SJCRH30 (cell line): ENCODE data around the gene RFPL2. TPM values are rescaled to one million over a fixed set of nuclear protein-coding genes. Genes with fewer than 3 reads are reported as not detected.

Experiments used
- DNase-seq, 2 experiments: peaks; one replicate each; pipeline ENCODE4 v3.0.0-alpha.2; 2015 to 2020
- H3K27ac ChIP-seq: fragments of 250-450 bp; sonication (Bioruptor Pico); 2 replicates; pipeline ENCODE4 v1.5.1; 2020; ENCODE audit warnings: mild to moderate bottlenecking, moderate library complexity
- H3K27me3 ChIP-seq: fragments of 250-450 bp; sonication (Bioruptor Pico); 2 replicates; pipeline ENCODE4 v1.5.1; 2020; ENCODE audit warnings: mild to moderate bottlenecking, moderate library complexity
- H3K36me3 ChIP-seq: fragments of 250-450 bp; sonication (Bioruptor Pico); 2 replicates; pipeline ENCODE4 v1.5.1; 2020; ENCODE audit warnings: mild to moderate bottlenecking, moderate library complexity
- H3K4me1 ChIP-seq: fragments of 250-450 bp; sonication (Bioruptor Pico); 2 replicates; pipeline ENCODE4 v1.5.1; 2020; ENCODE audit warnings: mild to moderate bottlenecking, moderate library complexity
- H3K4me3 ChIP-seq: fragments of 250-450 bp; sonication (Bioruptor Pico); 2 replicates; pipeline ENCODE4 v1.5.1; 2020; ENCODE audit warnings: mild to moderate bottlenecking, moderate library complexity
- H3K9me3 ChIP-seq: fragments of 250-450 bp; sonication (Bioruptor Pico); replicated peaks from 2 replicates; pipeline ENCODE4 v1.5.1; 2020; ENCODE audit warnings: mild to moderate bottlenecking, moderate library complexity
- total RNA-seq: library from RNA; depleted of rRNA; stranded (reverse); fragments of >200 nt; shearing (Covaris generic); gene quantifications from 2 replicates; pipeline ENCODE4 v1.2.3, GENCODE V29; 2014; rRNA removed

The RFPL2 gene
- total RNA-seq = not detected in 2 replicates

DNA sequence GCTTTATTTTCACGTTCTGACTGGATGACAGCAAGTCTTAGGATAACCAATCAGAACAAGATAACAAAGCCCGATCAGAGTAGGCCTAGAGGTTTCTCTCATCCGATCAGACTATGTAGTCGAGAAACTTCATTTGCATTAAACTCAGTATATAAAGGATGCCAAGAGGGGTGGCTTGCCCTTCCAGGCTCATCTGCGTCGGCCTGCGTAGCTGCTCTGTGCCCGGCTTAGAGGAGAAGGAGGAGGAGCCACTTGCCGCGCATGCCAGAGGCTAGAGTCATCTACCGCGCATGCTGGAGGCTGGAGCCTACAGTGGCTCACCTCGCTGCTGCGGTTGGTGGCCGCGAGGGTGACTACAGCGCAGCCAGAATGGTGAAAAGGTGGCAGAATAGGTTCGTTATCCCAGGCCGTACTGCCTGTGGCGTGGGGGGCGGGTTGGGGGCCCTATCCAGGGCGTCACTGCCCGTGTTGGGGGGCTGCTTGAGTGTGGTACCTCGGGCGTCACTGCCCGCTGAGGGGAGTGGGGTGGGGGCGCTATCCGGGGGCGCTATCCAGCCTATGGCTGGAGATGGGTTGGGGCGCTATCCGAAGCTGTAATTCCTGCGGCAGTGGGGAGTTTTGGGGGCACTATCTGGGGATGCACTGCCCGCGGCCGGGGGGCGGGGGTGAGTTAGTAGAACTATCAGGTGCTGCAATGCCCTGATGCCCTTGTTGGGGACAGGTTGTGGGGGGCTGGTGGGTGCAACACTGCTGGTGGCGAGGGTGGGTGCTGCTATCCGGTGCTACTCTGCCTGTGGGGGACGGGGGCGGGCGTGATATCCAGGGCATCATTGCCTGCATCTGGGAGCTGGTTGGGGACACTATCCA, at the start of gene RFPL2:
Gene RFPL2 (minus strand): TSS at position 218 of the 867 bp plus-strand sequence. CDS start 2,622 bp downstream, outside the sequence.
- DNase-seq = no peak

DNA sequence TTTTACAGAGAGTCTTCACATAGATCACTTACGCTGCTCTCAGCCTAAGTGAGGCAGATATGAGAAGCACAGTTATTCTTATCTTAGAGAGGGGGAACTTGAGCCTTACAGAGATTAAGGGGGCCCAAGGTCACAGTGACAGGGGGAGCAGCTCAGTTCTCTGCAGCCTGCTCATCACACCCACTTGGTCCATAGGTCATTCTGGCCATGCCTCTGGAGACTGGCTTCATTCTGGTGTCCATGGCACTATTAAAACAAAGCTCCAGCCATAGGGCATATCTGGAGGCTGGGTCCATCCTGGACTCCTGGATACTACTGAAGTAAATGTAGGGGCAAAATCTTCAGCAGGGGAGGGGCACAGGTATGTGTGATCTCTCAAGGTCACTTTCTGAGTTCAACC, 44.4 kb upstream of the RFPL2 start:
- DNase-seq = no peak
- Histone ChIP-seq H3K27ac (no peak overlapping the region), H3K4me3 (no peak overlapping the region), H3K4me1 (no peaks in the 10 kb centered on the region), H3K9me3 (no peaks in the 10 kb centered on the region), H3K36me3 (no peaks in the 10 kb centered on the region), H3K27me3 (no peaks in the 10 kb centered on the region)

More for the DNA sequence above, at the start of gene RFPL2:
- H3K4me1 ChIP-seq = no peaks in the 10 kb centered on the region
- H3K4me3 ChIP-seq = no peak within 1 kb of the TSS
- no peaks in the 10 kb centered on the region for H3K9me3 ChIP-seq
- H3K27me3 ChIP-seq = no peaks in the 10 kb centered on the region
- no peak within 1 kb of the TSS for H3K27ac ChIP-seq
- no peaks in the 10 kb centered on the region for H3K36me3 ChIP-seq

DNA sequence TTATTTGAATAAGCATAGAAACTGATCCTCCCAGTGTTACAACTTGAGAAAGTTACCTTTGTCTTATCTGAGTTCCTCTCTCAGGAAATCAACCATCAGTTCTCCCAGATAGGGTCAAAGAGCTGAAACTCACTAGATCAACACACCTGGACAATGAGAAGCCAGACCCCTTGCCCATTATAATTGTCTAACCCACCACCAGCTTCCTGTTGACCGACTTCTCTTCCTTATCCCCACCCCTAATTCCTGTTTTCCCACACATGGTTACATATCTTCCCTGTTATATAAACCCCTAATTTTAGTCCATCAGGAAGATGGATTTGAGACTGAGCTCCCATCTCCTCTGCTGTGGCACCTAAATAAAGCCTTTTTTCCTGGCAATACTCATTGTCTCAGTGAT, 43.4 kb upstream of the RFPL2 start:
- no peak overlapping the region for H3K27ac ChIP-seq
- H3K9me3 ChIP-seq = no peaks in the 10 kb centered on the region
- H3K36me3 ChIP-seq = no peaks in the 10 kb centered on the region
- no peak overlapping the region for H3K4me3 ChIP-seq
- H3K27me3 ChIP-seq = no peaks in the 10 kb centered on the region
- no peak for DNase-seq
- H3K4me1 ChIP-seq = no peaks in the 10 kb centered on the region

- DNase-seq = no peak
- H3K27ac ChIP-seq = no peak overlapping the region
- H3K36me3 ChIP-seq = no peaks in the 10 kb centered on the region
- H3K9me3 ChIP-seq = no peaks in the 10 kb centered on the region
- no peak overlapping the region for H3K4me3 ChIP-seq
- no peaks in the 10 kb centered on the region for H3K4me1 ChIP-seq
- H3K27me3 ChIP-seq = 0 out of 2 replicates have a peak, but pooled peaks cover under 1% of the 10 kb centered on the region
Observed at GRCh38 chr22:32246166-32246565, 41.3 kb upstream of the RFPL2 start.

DNA sequence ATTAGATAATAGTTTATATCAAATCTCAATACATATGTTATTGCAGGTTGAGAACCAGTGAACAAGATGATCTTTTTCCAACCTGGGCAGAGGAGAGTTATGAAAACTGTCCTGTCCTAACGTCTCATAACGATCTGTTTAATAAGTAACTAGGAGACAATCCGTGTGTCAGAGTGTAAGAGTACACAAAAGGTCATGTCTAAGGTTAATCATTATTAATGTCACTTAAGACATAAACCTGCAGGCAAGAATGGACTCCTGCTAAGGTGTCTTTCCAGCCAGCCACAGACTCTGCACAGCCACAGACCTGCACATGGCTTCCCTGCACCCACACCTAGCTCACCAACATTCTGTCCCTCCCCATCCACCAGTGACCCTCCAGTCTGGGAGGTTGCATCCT, 40.2 kb upstream of the RFPL2 start:
- no peak for DNase-seq
- H3K4me3 ChIP-seq = no peak overlapping the region
- no peaks in the 10 kb centered on the region for H3K36me3 ChIP-seq
- no peak overlapping the region for H3K27ac ChIP-seq
- 0 out of 2 replicates have a peak, but pooled peaks cover 3% of the 10 kb centered on the region for H3K27me3 ChIP-seq
- H3K9me3 ChIP-seq = no peaks in the 10 kb centered on the region
- H3K4me1 ChIP-seq = no peaks in the 10 kb centered on the region

GRCh38 chr22:32244547-32244946, 39.7 kb upstream of the RFPL2 start:
- no peak overlapping the region for H3K4me3 ChIP-seq
- H3K27me3 ChIP-seq = 0 out of 2 replicates have a peak, but pooled peaks cover 3% of the 10 kb centered on the region
- no peaks in the 10 kb centered on the region for H3K9me3 ChIP-seq
- no peak for DNase-seq
- H3K4me1 ChIP-seq = no peaks in the 10 kb centered on the region
- H3K36me3 ChIP-seq = no peaks in the 10 kb centered on the region
- no peak overlapping the region for H3K27ac ChIP-seq

GRCh38 chr22:32240461-32240860, 35.6 kb upstream of the RFPL2 start:
- Histone ChIP-seq H3K27me3 (0 out of 2 replicates have a peak, but pooled peaks cover 3% of the 10 kb centered on the region), H3K4me1 (no peaks in the 10 kb centered on the region), H3K9me3 (no peaks in the 10 kb centered on the region), H3K27ac (no peak overlapping the region), H3K4me3 (no peak overlapping the region), H3K36me3 (no peaks in the 10 kb centered on the region)
- DNase-seq = no peak

GRCh38 chr22:32237906-32238305, 33.0 kb upstream of the RFPL2 start:
- Histone ChIP-seq H3K4me3 (no peak overlapping the region), H3K9me3 (no peaks in the 10 kb centered on the region), H3K27me3 (0 out of 2 replicates have a peak, but pooled peaks cover 3% of the 10 kb centered on the region), H3K4me1 (no peaks in the 10 kb centered on the region), H3K27ac (no peak overlapping the region), H3K36me3 (no peaks in the 10 kb centered on the region)
- DNase-seq = no peak

DNA sequence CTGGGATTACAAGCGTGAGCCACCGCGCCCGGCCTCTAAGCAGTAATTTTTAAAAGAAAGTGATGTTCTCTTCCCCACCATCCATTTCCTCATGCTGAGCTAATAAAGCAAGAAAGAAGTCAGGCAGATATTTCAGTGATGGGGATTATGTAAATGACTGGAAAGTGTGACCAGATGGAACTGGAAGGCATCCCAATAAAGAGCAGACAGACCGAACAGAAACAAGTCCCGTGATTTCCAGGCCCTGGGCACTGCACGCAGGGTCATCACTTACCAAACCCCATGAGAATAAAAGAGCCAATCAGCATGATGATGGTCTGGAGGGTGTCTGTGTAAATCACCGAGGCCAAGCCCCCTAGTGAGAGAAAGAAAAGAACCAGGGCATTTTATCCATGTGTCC, 32.1 kb upstream of the RFPL2 start:
- Histone ChIP-seq H3K27ac (no peak overlapping the region), H3K4me1 (no peaks in the 10 kb centered on the region), H3K36me3 (no peaks in the 10 kb centered on the region), H3K9me3 (no peaks in the 10 kb centered on the region), H3K4me3 (no peak overlapping the region), H3K27me3 (0 out of 2 replicates have a peak, but pooled peaks cover 3% of the 10 kb centered on the region)
- DNase-seq = no peak

DNA sequence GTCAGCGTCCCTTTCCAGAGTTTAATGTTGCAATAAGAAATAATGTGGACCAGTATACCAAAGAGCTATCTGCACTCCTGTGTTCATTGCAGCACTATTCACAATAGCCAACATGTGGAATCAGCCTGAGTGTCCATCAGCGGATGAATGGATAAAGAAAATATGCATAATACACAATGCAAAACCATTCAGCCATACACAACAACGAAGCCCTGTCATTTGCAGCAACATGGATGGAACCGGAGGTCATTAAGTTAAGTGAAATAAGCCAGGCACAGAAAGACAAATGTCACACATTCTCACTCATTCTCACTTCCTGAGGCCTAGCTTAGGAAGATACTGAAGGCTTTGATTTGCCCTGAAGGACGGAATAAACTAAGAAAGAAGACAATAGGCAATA, 28.2 kb upstream of the RFPL2 start:
- no peak overlapping the region for H3K27ac ChIP-seq
- no peak for DNase-seq
- no peaks in the 10 kb centered on the region for H3K27me3 ChIP-seq
- no peak overlapping the region for H3K4me3 ChIP-seq
- no peaks in the 10 kb centered on the region for H3K4me1 ChIP-seq
- no peaks in the 10 kb centered on the region for H3K9me3 ChIP-seq
- no peaks in the 10 kb centered on the region for H3K36me3 ChIP-seq

- Histone ChIP-seq H3K27me3 (no peaks in the 10 kb centered on the region), H3K4me1 (no peaks in the 10 kb centered on the region), H3K36me3 (no peaks in the 10 kb centered on the region), H3K4me3 (no peak overlapping the region), H3K27ac (no peak overlapping the region), H3K9me3 (no peaks in the 10 kb centered on the region)
- DNase-seq = no peak
Observed at GRCh38 chr22:32232191-32232830, 27.4 kb upstream of the RFPL2 start.

- Histone ChIP-seq H3K4me1 (no peaks in the 10 kb centered on the region), H3K27me3 (no peaks in the 10 kb centered on the region), H3K36me3 (no peaks in the 10 kb centered on the region), H3K9me3 (no peaks in the 10 kb centered on the region), H3K27ac (no peak overlapping the region), H3K4me3 (no peak overlapping the region)
- DNase-seq = no peak
Observed at GRCh38 chr22:32226326-32227104, 21.6 kb upstream of the RFPL2 start.

GRCh38 chr22:32222991-32223390, 18.1 kb upstream of the RFPL2 start:
- H3K4me3 ChIP-seq = no peak overlapping the region
- no peak overlapping the region for H3K27ac ChIP-seq
- H3K27me3 ChIP-seq = no peaks in the 10 kb centered on the region
- no peaks in the 10 kb centered on the region for H3K9me3 ChIP-seq
- no peaks in the 10 kb centered on the region for H3K36me3 ChIP-seq
- H3K4me1 ChIP-seq = no peaks in the 10 kb centered on the region
- no peak for DNase-seq

- Histone ChIP-seq H3K27me3 (0 out of 2 replicates have a peak, but pooled peaks cover 4% of the 10 kb centered on the region), H3K9me3 (no peaks in the 10 kb centered on the region), H3K4me3 (no peak overlapping the region), H3K36me3 (no peaks in the 10 kb centered on the region), H3K27ac (no peak overlapping the region), H3K4me1 (no peaks in the 10 kb centered on the region)
- DNase-seq = no peak
Observed at GRCh38 chr22:32219026-32219425, 14.2 kb upstream of the RFPL2 start.

DNA sequence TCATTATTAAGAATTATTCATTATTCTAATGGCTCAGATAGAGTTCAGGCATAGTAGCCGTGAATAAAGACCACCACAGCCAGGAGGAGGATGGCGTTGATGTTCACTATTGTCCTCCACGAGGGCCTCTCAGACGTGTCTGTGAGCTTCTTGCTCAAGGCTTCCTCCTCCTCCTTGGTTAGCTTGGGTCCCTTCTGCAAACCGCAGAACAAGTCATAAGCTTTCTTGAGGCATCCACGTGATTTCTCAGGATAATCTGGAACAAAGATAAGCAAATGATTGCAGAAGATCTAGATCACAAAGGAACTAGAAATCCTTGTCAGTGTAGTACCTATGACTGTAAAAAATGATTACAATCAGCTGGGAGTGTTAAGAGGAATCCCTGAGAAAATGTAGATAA, 13.6 kb upstream of the RFPL2 start:
- no peak overlapping the region for H3K27ac ChIP-seq
- no peaks in the 10 kb centered on the region for H3K9me3 ChIP-seq
- no peak overlapping the region for H3K4me3 ChIP-seq
- no peak for DNase-seq
- 0 out of 2 replicates have a peak, but pooled peaks cover 4% of the 10 kb centered on the region for H3K27me3 ChIP-seq
- H3K4me1 ChIP-seq = no peaks in the 10 kb centered on the region
- no peaks in the 10 kb centered on the region for H3K36me3 ChIP-seq
